Left ventricle myocardium inferior (tissue), 1 donor: ENCODE results near the gene NOM1. TPM values are rescaled to one million over a fixed set of nuclear protein-coding genes. Genes with fewer than 3 reads are reported as not detected.

Experiments
- DNase-seq: peaks from one replicate; pipeline ENCODE4 v3.0.0-alpha.2; 2020
- H3K27ac ChIP-seq: fragments of 200-600 bp; replicated peaks from 2 replicates; pipeline ENCODE4 v1.8.0; 2021
- H3K27me3 ChIP-seq: fragments of 200-600 bp; 2 replicates; pipeline ENCODE4 v1.8.0; 2021; ENCODE audit warnings: low read depth
- H3K36me3 ChIP-seq: fragments of 200-600 bp; 2 replicates; pipeline ENCODE4 v1.8.0; 2021
- H3K4me1 ChIP-seq: fragments of 200-600 bp; 2 replicates; pipeline ENCODE4 v1.8.0; 2021
- H3K4me3 ChIP-seq: fragments of 200-600 bp; 2 replicates; pipeline ENCODE4 v1.8.0; 2021; ENCODE audit warnings: mild to moderate bottlenecking, moderate library complexity
- H3K9me3 ChIP-seq: fragments of 200-600 bp; replicated peaks from 2 replicates; pipeline ENCODE4 v1.8.0; 2021
- CTCF ChIP-seq: fragments of 200-600 bp; IDR thresholded peaks from 2 replicates; pipeline ENCODE4 v1.8.0; 2021; ENCODE audit warnings: antibody characterized with exemption, mild to moderate bottlenecking, borderline replicate concordance
- intact Hi-C: fragments of 100-400 bp; cut with micrococcal nuclease; formaldehyde crosslinking; loops from one replicate; pipeline ENCODE4 v1.11.0; 2022
- total RNA-seq: library from RNA; stranded (reverse); fragmentation: NEBNext Ultra II Directional; extraction: Animal tissue kit (Norgen Biotek cat#: 25700); gene quantifications from one replicate; pipeline ENCODE4 v1.2.1, GENCODE V29; 2021
- donor health status: DM: no; HTN: yes; CAD: no; lungs with severe emphysema.

Gene NOM1
- total RNA-seq, 1 donor from 2014 or later = 10.5 TPM

DNA sequence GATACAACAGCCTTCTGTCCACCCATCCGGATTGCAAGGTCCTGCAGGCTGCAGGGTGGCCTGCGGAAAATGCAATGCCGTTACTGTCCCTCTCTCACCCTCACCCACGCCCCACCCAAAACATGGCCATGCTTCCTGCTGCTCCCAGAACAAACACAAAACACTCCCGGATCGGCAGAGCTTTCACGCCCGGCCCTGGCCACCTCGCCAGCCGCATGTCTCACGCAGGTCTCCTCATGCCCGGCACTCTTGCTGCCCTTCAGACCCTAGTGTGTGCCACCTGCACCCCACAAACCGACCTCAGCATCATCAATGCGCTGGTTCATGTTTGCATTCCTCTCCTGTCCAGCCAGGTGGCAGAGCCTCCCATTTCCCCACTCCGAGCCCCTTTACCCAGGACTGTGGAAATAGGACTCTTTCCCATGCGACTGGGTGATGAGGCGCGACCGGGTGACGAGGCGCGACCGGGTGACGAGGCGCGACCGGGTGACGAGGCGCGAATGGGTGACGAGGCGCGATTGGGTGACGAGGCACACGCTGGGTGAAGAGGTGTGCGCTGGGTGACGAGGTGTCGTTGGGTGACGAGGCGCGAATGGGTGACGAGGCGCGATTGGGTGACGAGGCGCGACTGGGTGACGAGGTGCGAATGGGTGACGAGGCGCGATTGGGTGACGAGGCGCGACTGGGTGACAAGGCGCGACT is 8.9 kb upstream of the NOM1 start:
- no peaks in the 10 kb centered on the region for H3K4me1 ChIP-seq
- no peaks in the 10 kb centered on the region for H3K9me3 ChIP-seq
- peaks cover 59% of the 10 kb centered on the region for H3K27me3 ChIP-seq
- TF ChIP-seq CTCF = no peak
- H3K36me3 ChIP-seq = no peaks in the 10 kb centered on the region
- intact Hi-C loops = no loop called here
- no peak overlapping the region for H3K27ac ChIP-seq
- DNase-seq = no peak
- no peak overlapping the region for H3K4me3 ChIP-seq

DNA sequence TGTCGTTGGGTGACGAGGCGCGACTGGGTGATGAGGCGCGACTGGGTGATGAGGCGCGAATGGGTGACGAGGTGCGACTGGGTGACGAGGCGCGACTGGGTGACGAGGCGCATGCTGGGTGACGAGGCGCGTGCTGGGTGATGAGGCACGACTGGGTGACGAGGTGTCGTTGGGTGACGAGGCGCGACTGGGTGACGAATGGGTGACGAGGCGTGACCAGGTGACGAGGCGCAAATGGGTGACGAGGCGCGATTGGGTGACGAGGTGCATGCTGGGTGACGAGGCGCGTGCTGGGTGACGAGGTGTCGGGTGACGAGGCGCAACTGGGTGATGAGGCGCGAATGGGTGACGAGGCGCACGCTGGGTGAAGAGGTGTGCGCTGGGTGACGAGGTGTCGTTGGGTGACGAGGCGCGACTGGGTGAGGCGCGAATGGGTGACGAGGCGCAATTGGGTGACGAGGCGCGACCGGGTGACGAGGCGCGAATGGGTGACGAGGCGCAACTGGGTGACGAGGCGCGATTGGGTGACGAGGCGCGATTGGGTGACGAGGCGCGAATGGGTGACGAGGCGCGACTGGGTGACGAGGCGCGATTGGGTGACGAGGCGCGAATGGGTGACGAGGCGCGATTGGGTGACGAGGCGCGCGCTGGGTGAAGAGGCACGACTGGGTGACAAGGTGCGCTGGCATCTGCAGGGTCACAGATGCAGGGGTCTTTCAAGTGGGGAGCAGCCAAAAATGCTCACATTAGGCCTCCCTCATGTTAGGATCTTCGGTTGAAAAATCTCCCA is 7.9 kb upstream of the NOM1 start:
- intact Hi-C loops = no loop called here
- TF ChIP-seq CTCF = no peak
- Histone ChIP-seq H3K27ac (no peak overlapping the region), H3K4me3 (no peak overlapping the region), H3K36me3 (no peaks in the 10 kb centered on the region), H3K4me1 (no peaks in the 10 kb centered on the region), H3K9me3 (no peaks in the 10 kb centered on the region), H3K27me3 (peaks cover 68% of the 10 kb centered on the region)
- DNase-seq = no peak

DNA sequence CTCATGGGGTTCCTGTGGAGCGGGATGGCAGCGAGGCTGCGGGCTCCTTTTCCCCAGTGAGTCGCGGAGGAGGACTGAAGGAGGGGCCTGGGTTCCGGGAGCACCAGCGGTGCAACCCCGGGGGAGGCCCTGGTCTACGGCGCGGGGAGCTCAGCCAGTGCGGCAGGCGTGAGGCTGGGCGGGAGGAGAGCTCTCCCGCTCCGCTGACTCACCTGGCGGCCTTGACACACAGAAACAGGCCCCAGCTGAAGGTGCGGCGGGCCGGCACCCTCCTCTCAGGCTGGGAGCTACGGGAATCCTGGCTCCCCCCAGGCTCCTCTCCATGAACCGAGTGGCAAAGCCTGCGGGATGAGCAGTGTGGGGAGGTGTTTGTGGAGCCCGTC is 6.8 kb upstream of the NOM1 start:
- Histone ChIP-seq H3K9me3 (no peaks in the 10 kb centered on the region), H3K4me1 (no peaks in the 10 kb centered on the region), H3K36me3 (no peaks in the 10 kb centered on the region), H3K4me3 (no peak overlapping the region), H3K27me3 (peaks cover 71% of the 10 kb centered on the region), H3K27ac (no peak overlapping the region)
- DNase-seq = no peak
- intact Hi-C loops = no loop called here
- no peak for TF ChIP-seq CTCF

- Histone ChIP-seq H3K9me3 (no peaks in the 10 kb centered on the region), H3K27ac (no peak overlapping the region), H3K4me1 (no peaks in the 10 kb centered on the region), H3K36me3 (no peaks in the 10 kb centered on the region), H3K4me3 (no peak overlapping the region), H3K27me3 (peaks cover 71% of the 10 kb centered on the region)
- no peak for TF ChIP-seq CTCF
- DNase-seq = no peak
- intact Hi-C loops = no loop called here
These were observed 6.1 kb upstream of the NOM1 start for GRCh38 chr7:156943091-156944041.

- Histone ChIP-seq H3K27ac (no peak overlapping the region), H3K36me3 (no peaks in the 10 kb centered on the region), H3K9me3 (no peaks in the 10 kb centered on the region), H3K4me1 (peaks cover 12% of the 10 kb centered on the region), H3K27me3 (peaks cover 60% of the 10 kb centered on the region), H3K4me3 (no peak overlapping the region)
- DNase-seq = no peak
- intact Hi-C loops = no loop called here
- TF ChIP-seq CTCF = no peak
These were observed 4.6 kb upstream of the NOM1 start for GRCh38 chr7:156944876-156945275.
